ENCODE measurements around the gene HDDC2.

The HDDC2 gene

DNA sequence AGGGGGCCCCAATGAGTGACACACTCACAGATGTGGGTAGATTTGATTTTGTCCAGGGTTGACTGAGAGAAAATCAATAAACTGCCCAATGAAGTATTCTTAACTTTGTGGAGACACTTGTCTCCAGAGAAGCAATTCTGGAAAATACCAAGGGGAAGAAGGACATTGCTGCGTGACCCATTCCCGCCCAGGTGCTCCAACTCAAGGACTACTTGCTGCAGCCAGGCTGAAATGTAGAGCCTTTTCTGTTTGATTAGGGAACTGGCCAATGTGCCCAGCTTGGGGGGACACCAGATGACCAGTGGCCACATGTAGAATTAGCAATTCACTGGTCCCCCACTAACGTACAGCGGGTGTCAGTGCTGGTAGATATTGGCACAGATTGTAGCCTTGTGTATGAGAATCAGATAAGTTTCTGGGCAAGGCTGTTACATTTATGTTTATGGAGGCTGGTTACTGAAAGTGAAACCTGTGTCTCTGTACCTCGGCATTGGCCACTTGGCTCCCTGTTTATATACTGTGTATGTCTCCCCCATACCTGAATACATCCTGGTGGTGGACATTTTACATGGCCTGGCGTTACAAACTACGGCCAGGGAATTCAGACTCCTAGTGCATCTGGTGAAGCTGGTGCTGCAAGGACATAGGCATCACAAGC is 32.3 kb downstream of the HDDC2 start:
- Histone ChIP-seq H3K4me3 (ENCODE audit: low read depth in 1 of 2, low read length in 2 of 2) (no peak overlapping the region), H3K4me1 (ENCODE audit: control insufficient read depth in 1 of 2, insufficient read depth in 2 of 2, low read length in 2 of 2) (no peaks in the 10 kb centered on the region), H3K36me3 (ENCODE audit: control insufficient read depth in 1 of 2, insufficient read depth in 2 of 2, low read length in 2 of 2) (peaks cover 3 to 35% of the 10 kb centered on the region in 2 donors)

DNA sequence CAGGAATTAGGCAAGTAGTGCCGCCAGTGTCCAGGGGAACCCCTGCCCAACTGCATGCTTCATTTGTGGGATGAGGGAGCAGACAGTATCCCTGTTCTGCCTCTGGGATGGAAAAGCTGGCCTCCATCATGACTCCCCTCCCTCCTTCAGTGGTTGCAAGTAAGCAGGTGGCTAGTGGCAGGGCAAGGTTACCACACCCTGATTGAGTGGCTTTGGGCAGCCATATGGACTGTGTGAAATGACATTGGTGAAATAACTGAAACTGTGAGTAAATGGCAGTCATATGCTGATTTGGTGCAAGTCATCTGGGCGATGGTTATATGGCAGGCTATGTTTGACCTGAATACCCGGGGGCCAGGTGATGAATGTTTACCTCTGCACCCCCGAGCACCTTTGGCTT is 33.0 kb downstream of the HDDC2 start:
- Histone ChIP-seq H3K9me3 (ENCODE audit: control insufficient read depth in 1 of 2, low read length in 2 of 2) (no peaks in the 10 kb centered on the region), H3K27ac (ENCODE audit: low read length) (no peak overlapping the region), H3K27me3 (ENCODE audit: low read depth, low read length) (no peaks in the 10 kb centered on the region)

More for the DNA sequence above, 32.3 kb downstream of the HDDC2 start:
- no peaks in the 10 kb centered on the region for H3K9me3 ChIP-seq (ENCODE audit: control insufficient read depth in 1 of 2, low read length in 2 of 2)
- no peak overlapping the region for H3K27ac ChIP-seq (ENCODE audit: low read length)
- H3K27me3 ChIP-seq (ENCODE audit: low read depth, low read length), result no peaks in the 10 kb centered on the region

DNA sequence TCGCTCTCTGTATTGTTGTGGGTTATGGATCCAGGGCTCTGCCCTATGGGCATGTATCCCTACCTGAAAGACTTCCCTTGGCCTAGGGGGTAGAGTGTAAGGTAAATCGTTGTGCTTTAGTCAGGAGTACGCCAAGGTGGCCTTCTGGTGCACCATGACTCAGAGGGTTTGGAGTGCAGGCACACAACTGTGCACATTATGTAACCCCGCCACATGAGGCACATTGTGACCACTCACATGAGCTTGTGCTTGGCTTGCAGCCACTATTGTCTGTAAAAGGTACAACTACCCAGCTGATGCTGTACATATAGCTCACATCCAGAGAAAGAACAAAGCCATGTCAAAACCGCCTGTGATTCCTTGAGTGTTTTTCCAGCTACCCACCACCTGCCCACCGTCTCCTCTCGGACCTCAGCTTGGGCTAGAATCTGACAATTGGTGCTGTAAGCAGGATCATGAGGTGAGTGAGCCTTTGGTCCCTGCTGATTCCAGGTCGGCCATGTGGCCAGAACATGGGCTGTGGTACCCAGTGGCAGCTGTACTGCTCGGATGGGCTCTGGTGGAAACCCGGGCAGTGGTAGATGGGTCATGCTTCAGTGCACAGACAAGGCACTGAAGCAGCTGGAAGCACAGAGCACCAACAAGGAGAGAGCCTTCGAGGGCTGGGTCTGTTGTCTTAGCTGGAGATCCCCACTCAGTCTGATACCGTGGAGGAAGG is 33.8 kb downstream of the HDDC2 start:
- Histone ChIP-seq H3K9me3 (ENCODE audit: control insufficient read depth in 1 of 2, low read length in 2 of 2) (no peaks in the 10 kb centered on the region), H3K36me3 (ENCODE audit: control insufficient read depth in 1 of 2, insufficient read depth in 2 of 2, low read length in 2 of 2) (peaks cover 3 to 23% of the 10 kb centered on the region in 2 donors), H3K27me3 (ENCODE audit: low read depth, low read length) (no peaks in the 10 kb centered on the region), H3K27ac (ENCODE audit: low read length) (no peak overlapping the region), H3K4me3 (ENCODE audit: low read depth in 1 of 2, low read length in 2 of 2) (no peak overlapping the region), H3K4me1 (ENCODE audit: control insufficient read depth in 1 of 2, insufficient read depth in 2 of 2, low read length in 2 of 2) (no peaks in the 10 kb centered on the region)

More for the DNA sequence above, 33.0 kb downstream of the HDDC2 start:
- Histone ChIP-seq H3K36me3 (ENCODE audit: control insufficient read depth in 1 of 2, insufficient read depth in 2 of 2, low read length in 2 of 2) (peaks cover 3 to 31% of the 10 kb centered on the region in 2 donors), H3K4me3 (ENCODE audit: low read depth in 1 of 2, low read length in 2 of 2) (no peak overlapping the region), H3K4me1 (ENCODE audit: control insufficient read depth in 1 of 2, insufficient read depth in 2 of 2, low read length in 2 of 2) (no peaks in the 10 kb centered on the region)

DNA sequence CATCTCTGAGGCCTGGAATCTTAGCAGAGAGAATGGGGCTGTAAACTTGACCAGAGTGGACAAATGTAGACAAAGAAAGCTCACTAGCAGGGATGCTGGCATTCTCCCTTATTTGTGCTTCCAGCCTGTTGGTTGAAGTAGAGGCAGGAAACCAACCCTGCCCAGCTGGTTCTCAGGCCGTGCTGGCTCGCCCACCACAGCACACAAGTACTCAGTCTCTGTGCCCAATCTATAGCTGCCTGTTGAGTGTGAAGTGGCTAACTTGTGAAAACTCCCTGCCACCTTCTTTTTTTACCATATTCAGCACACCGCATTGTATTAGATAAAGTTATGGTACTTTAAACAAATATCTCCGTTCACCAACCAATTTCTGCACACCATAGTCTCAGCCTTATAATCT is 37.3 kb downstream of the HDDC2 start:
- H3K4me3 ChIP-seq (ENCODE audit: low read depth in 1 of 2, low read length in 2 of 2), result no peak overlapping the region
- no peaks in the 10 kb centered on the region for H3K27me3 ChIP-seq (ENCODE audit: low read depth, low read length)

DNA sequence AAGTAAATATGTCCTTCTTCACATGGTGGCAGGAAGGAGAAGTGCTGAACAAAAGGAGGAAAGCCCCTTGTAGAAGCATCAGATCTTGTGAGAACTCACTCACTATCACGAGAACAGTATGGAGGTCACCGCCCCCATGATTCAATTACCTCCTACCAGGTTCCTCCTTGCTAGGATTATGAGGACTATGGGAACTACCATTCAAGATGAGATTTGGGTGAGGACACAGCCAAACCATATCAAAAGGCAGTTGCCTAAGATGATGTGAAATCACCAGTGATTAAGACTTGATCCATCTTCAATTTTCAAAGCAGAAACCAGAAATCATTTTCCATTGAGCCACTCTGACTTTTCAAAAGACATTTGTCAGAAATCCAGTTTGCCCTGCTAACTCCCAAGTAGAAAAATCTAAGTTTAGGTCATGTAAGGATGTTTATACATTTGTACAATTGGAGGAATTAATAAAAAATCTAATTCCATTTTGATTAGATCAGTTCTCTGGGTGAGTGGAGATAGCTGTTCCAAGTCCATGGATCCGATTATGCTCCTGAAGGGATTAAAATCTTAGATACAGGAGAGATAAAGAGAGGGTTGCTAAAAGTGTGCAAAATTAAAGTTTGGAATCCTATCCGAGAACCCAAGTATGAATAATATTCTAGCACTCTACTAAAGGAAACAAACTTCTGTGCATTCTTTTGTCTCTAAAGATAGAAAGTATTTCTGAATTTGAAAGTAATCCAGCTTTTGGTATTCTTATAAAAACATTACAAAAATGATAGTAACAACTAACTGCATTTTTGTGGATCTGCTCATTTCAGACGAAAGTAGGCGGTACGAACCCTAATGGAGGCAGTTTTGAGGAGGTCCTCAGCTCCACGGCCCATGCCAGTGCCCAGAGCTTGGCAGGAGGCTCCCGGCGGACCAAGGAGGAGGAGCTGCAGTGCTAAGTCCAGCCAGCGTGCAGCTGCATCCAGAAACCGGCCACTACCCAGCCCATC is 39.5 kb downstream of the HDDC2 start:
- no peak overlapping the region for H3K4me3 ChIP-seq (ENCODE audit: low read depth in 1 of 2, low read length in 2 of 2)
- H3K36me3 ChIP-seq (ENCODE audit: control insufficient read depth in 1 of 2, insufficient read depth in 2 of 2, low read length in 2 of 2), result no peaks in the 10 kb centered on the region
- H3K4me1 ChIP-seq (ENCODE audit: control insufficient read depth in 1 of 2, insufficient read depth in 2 of 2, low read length in 2 of 2), result no peaks in the 10 kb centered on the region
- no peak overlapping the region for H3K27ac ChIP-seq (ENCODE audit: low read length)
- H3K27me3 ChIP-seq (ENCODE audit: low read depth, low read length), result no peaks in the 10 kb centered on the region
- H3K9me3 ChIP-seq (ENCODE audit: control insufficient read depth in 1 of 2, low read length in 2 of 2), result no peaks in the 10 kb centered on the region

More for the DNA sequence above, 37.3 kb downstream of the HDDC2 start:
- Histone ChIP-seq H3K9me3 (ENCODE audit: control insufficient read depth in 1 of 2, low read length in 2 of 2) (no peaks in the 10 kb centered on the region), H3K4me1 (ENCODE audit: control insufficient read depth in 1 of 2, insufficient read depth in 2 of 2, low read length in 2 of 2) (no peaks in the 10 kb centered on the region), H3K27ac (ENCODE audit: low read length) (no peak overlapping the region), H3K36me3 (ENCODE audit: control insufficient read depth in 1 of 2, insufficient read depth in 2 of 2, low read length in 2 of 2) (no peaks in the 10 kb centered on the region)

DNA sequence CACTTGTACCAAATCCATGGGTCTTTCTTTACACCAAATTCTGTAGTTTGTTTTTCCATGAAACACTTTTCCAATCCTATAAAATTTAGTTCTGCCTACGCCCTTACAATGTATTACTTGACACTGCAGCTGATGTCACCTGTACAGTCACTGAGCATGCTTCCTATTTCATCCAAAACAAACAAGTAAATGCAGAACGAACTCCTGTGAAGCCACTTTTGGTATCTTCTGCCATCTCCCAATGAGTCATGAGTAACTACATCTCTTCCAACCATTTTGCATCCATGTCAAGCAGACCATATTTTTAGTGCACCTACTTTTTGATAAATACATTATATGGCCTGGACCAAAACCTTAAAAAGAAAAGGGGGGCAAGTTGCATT is 42.4 kb downstream of the HDDC2 start:
- Histone ChIP-seq H3K4me1 (ENCODE audit: control insufficient read depth in 1 of 2, insufficient read depth in 2 of 2, low read length in 2 of 2) (no peaks in the 10 kb centered on the region), H3K9me3 (ENCODE audit: control insufficient read depth in 1 of 2, low read length in 2 of 2) (no peaks in the 10 kb centered on the region), H3K27me3 (ENCODE audit: low read depth, low read length) (no peaks in the 10 kb centered on the region), H3K4me3 (ENCODE audit: low read depth in 1 of 2, low read length in 2 of 2) (no peak overlapping the region), H3K36me3 (ENCODE audit: control insufficient read depth in 1 of 2, insufficient read depth in 2 of 2, low read length in 2 of 2) (no peaks in the 10 kb centered on the region), H3K27ac (ENCODE audit: low read length) (no peak overlapping the region)

DNA sequence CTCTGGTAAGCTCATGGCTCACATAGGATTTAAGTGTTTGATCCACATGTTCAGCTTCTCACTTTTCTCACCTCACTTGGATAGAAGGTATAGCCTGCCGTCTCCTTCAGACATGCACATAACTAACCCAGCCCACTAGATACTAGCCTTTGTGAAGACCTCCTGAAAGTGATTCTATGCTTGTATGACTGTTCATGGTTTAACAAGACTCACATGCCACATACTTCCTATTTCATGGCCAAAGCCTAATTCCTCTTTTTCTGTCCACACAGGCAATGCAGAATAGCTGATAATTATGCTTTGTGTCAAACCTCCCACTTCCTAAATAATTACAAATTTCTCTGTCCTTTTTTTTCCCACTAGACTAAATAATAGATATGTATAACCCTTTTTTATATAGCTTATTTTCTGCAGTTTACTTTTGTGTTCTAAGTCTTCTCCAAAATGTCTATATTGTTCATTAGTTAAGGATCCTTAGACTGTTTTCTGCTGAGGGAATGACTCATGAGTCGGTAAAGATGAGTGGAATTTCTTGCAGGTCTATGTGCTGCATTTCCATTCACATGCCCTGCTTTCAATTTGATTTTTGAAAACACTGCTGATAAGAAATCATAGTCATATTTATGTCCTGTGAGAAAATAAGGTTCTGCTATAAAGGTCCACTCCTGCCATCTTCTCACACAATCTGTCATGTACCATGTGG is 43.0 kb downstream of the HDDC2 start:
- Histone ChIP-seq H3K36me3 (ENCODE audit: control insufficient read depth in 1 of 2, insufficient read depth in 2 of 2, low read length in 2 of 2) (no peaks in the 10 kb centered on the region), H3K27me3 (ENCODE audit: low read depth, low read length) (no peaks in the 10 kb centered on the region), H3K4me3 (ENCODE audit: low read depth in 1 of 2, low read length in 2 of 2) (no peak overlapping the region), H3K27ac (ENCODE audit: low read length) (no peak overlapping the region), H3K4me1 (ENCODE audit: control insufficient read depth in 1 of 2, insufficient read depth in 2 of 2, low read length in 2 of 2) (no peaks in the 10 kb centered on the region), H3K9me3 (ENCODE audit: control insufficient read depth in 1 of 2, low read length in 2 of 2) (no peaks in the 10 kb centered on the region)

DNA sequence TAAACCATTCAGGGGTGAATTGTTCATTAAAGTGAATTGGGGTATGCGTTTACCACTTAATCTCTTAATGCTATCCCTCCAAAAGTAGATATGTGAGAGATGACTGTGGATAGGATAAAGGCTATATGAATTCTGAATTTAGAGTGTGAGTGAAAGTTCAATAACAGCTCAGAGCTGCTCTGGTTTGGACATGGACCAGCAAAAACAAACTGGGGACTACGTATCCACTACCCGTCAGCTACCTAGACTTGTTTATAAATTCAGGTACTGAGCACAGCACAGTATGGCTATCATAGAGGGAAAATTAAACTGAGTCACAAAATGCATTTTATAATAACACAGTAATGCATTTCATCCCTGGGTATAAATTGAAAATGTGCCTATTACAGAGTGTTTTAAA is 44.4 kb downstream of the HDDC2 start:
- H3K36me3 ChIP-seq (ENCODE audit: control insufficient read depth in 1 of 2, insufficient read depth in 2 of 2, low read length in 2 of 2), result no peaks in the 10 kb centered on the region
- H3K4me1 ChIP-seq (ENCODE audit: control insufficient read depth in 1 of 2, insufficient read depth in 2 of 2, low read length in 2 of 2), result no peaks in the 10 kb centered on the region
- no peaks in the 10 kb centered on the region for H3K27me3 ChIP-seq (ENCODE audit: low read depth, low read length)
- no peak overlapping the region for H3K4me3 ChIP-seq (ENCODE audit: low read depth in 1 of 2, low read length in 2 of 2)
- no peaks in the 10 kb centered on the region for H3K9me3 ChIP-seq (ENCODE audit: control insufficient read depth in 1 of 2, low read length in 2 of 2)
- H3K27ac ChIP-seq (ENCODE audit: low read length), result no peak overlapping the region

DNA sequence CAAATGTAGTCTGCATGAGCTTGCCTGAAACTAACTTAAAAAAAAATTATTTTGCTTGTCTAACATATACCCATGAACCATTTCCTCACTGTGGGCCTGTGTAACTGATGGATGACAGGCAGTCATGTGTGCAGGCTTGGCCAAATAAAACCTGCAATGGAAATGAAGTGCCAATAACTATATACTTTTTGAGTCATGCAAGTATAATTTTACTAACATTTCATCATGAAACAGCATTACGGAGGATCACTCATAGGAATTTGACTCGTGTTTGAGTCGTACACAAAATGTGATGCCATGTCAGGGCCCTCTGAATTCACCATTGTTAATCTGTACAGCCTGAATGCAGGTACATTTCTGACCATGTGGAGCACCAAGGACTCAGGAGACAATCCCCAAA is 46.6 kb downstream of the HDDC2 start:
- Histone ChIP-seq H3K36me3 (ENCODE audit: control insufficient read depth in 1 of 2, insufficient read depth in 2 of 2, low read length in 2 of 2) (no peaks in the 10 kb centered on the region), H3K4me3 (ENCODE audit: low read depth in 1 of 2, low read length in 2 of 2) (no peak overlapping the region), H3K27me3 (ENCODE audit: low read depth, low read length) (no peaks in the 10 kb centered on the region), H3K4me1 (ENCODE audit: control insufficient read depth in 1 of 2, insufficient read depth in 2 of 2, low read length in 2 of 2) (no peaks in the 10 kb centered on the region), H3K27ac (ENCODE audit: low read length) (no peak overlapping the region), H3K9me3 (ENCODE audit: control insufficient read depth in 1 of 2, low read length in 2 of 2) (no peaks in the 10 kb centered on the region)

DNA sequence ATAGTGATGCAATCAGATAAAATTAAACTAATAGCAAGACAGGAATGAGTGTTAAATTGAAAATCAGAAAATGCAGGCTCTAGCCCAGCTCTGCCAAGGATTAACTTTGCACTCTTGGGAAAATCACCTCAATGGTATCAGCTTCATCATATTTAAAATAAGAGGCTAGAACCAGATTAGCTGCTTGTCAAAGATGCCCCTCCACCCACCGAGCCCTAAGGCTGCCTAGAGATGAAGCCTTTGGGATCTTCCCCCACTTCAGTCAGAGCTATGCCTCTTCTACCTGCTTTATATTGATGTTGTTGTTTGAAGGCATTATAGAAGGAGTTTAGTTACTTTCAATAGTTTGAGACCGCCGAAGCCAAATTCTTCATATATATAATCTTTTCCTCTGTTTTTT is 47.4 kb downstream of the HDDC2 start:
- Histone ChIP-seq H3K9me3 (ENCODE audit: control insufficient read depth in 1 of 2, low read length in 2 of 2) (no peaks in the 10 kb centered on the region), H3K27ac (ENCODE audit: low read length) (no peak overlapping the region), H3K4me3 (ENCODE audit: low read depth in 1 of 2, low read length in 2 of 2) (no peak overlapping the region), H3K36me3 (ENCODE audit: control insufficient read depth in 1 of 2, insufficient read depth in 2 of 2, low read length in 2 of 2) (no peaks in the 10 kb centered on the region), H3K27me3 (ENCODE audit: low read depth, low read length) (no peaks in the 10 kb centered on the region), H3K4me1 (ENCODE audit: control insufficient read depth in 1 of 2, insufficient read depth in 2 of 2, low read length in 2 of 2) (no peaks in the 10 kb centered on the region)

DNA sequence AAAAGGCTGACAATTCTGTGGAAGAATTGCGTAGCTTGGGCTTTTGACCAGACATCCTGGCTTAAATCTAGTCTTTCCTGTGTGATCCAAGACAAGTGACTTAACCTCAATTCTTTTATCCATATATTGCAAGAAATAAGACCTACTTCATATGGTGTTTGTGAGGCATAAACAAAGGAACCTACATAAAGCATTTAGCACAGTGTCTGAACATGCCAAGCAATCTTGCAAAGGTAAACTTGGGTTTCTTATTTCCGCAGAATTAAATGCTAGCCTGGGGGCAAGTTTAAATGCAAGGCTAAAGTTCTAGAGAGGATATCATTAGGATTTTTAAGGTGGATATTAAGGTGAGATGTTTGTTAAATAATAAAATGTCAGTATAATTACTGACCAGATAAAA is 47.9 kb downstream of the HDDC2 start:
- Histone ChIP-seq H3K4me3 (ENCODE audit: low read depth in 1 of 2, low read length in 2 of 2) (no peak overlapping the region), H3K27ac (ENCODE audit: low read length) (no peak overlapping the region), H3K4me1 (ENCODE audit: control insufficient read depth in 1 of 2, insufficient read depth in 2 of 2, low read length in 2 of 2) (no peaks in the 10 kb centered on the region), H3K36me3 (ENCODE audit: control insufficient read depth in 1 of 2, insufficient read depth in 2 of 2, low read length in 2 of 2) (no peaks in the 10 kb centered on the region), H3K27me3 (ENCODE audit: low read depth, low read length) (no peaks in the 10 kb centered on the region), H3K9me3 (ENCODE audit: control insufficient read depth in 1 of 2, low read length in 2 of 2) (no peaks in the 10 kb centered on the region)
